Prostate gland (tissue), 2 donors: ENCODE data around the gene NOS2.

Experiments
- POLR2A ChIP-seq: fragments of 450-650 bp; IDR thresholded peaks from one replicate; pipeline ENCODE4 v1.6.1; 2016; ENCODE audit warnings: antibody characterized with exemption, mild to moderate bottlenecking
- POLR2AphosphoS5 ChIP-seq: sonication (generic); formaldehyde crosslinking; IDR thresholded peaks from one replicate; pipeline ENCODE4 v1.6.1; 2017; ENCODE audit warnings: antibody characterized with exemption
- TF ChIP-seq, protein P1 (sequence below), 4 experiments: fragments of 200-600 bp in 2 of 4; fragments of 450-650 bp in 2 of 4; sonication (generic) in 2 of 4; IDR thresholded peaks; 1 replicate in 3 of 4; 2 replicates in 1 of 4; pipeline ENCODE4 v1.5.1; 2016 to 2019; ENCODE audit warnings: antibody characterized with exemption in 4 of 4, mild to moderate bottlenecking in 2 of 4, moderate library complexity in 2 of 4

DNA sequence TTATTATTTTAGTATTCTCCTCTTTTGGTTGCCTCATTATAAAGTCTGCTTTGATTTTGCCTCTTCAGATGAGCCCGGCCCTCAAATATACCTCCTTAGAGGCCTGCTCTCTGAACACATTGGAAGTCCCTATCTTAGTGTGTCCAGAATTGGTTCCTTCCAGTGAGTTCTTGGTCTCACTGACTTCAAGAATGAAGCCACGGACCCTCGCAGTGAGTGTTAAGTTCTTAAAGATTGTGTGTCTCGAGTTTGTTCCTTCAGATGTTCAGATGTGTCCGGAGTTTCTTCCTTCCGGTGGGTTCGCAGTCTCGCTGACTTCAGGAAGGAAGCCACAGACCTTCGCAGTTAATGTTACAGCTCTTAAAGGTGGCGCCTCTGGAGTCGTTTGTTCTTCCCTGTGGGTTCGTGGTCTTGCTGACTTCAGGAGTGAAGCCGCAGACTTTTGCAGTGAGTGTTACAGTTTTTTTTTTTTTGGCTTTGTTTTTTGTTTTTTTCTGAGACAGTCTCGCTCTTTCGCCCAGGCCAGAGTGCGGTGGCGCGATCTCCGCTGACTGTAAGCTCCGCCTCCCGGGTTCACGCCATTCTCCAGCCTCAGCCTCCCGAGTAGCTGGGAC, 45.8 kb upstream of the NOS2 start:
- TF ChIP-seq POLR2A, result no peak
- TF ChIP-seq, protein P1, sequence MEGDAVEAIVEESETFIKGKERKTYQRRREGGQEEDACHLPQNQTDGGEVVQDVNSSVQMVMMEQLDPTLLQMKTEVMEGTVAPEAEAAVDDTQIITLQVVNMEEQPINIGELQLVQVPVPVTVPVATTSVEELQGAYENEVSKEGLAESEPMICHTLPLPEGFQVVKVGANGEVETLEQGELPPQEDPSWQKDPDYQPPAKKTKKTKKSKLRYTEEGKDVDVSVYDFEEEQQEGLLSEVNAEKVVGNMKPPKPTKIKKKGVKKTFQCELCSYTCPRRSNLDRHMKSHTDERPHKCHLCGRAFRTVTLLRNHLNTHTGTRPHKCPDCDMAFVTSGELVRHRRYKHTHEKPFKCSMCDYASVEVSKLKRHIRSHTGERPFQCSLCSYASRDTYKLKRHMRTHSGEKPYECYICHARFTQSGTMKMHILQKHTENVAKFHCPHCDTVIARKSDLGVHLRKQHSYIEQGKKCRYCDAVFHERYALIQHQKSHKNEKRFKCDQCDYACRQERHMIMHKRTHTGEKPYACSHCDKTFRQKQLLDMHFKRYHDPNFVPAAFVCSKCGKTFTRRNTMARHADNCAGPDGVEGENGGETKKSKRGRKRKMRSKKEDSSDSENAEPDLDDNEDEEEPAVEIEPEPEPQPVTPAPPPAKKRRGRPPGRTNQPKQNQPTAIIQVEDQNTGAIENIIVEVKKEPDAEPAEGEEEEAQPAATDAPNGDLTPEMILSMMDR (IDR thresholded peaks at IDR 0.05), result no peak
- TF ChIP-seq POLR2AphosphoS5, result no peak
